HFF-Myc (cell line): Measurements from ENCODE around the gene TMEM250.

ENCODE experiments used
- DNase-seq: peaks from one replicate; pipeline ENCODE4 v3.0.0-alpha.2; 2011; ENCODE audit warnings: low read depth; ENCODE audit errors: extremely low read depth
- H3K4me3 ChIP-seq: replicated peaks from 2 replicates; pipeline ENCODE4 v1.5.1; 2011; ENCODE audit warnings: low read depth, mild to moderate bottlenecking, control low read depth, low read length
- TF ChIP-seq, protein P1 (sequence below): IDR thresholded peaks from 2 replicates; pipeline ENCODE4 v1.5.1; 2012; ENCODE audit warnings: mild to moderate bottlenecking, low read depth, low read length, control low read depth; ENCODE audit errors: missing control alignments

TMEM250 gene

GRCh38 chr9:136089697-136090045, 29.0 kb downstream of the TMEM250 start:
- TF ChIP-seq, protein P1, sequence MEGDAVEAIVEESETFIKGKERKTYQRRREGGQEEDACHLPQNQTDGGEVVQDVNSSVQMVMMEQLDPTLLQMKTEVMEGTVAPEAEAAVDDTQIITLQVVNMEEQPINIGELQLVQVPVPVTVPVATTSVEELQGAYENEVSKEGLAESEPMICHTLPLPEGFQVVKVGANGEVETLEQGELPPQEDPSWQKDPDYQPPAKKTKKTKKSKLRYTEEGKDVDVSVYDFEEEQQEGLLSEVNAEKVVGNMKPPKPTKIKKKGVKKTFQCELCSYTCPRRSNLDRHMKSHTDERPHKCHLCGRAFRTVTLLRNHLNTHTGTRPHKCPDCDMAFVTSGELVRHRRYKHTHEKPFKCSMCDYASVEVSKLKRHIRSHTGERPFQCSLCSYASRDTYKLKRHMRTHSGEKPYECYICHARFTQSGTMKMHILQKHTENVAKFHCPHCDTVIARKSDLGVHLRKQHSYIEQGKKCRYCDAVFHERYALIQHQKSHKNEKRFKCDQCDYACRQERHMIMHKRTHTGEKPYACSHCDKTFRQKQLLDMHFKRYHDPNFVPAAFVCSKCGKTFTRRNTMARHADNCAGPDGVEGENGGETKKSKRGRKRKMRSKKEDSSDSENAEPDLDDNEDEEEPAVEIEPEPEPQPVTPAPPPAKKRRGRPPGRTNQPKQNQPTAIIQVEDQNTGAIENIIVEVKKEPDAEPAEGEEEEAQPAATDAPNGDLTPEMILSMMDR: peak; percentile 22
- no peak for DNase-seq
- no peak overlapping the region for H3K4me3 ChIP-seq

- no peak for DNase-seq
- no peak overlapping the region for H3K4me3 ChIP-seq
- TF ChIP-seq, protein P1: no peak
Measured at GRCh38 chr9:136088939-136089696, 29.6 kb downstream of the TMEM250 start.

DNA sequence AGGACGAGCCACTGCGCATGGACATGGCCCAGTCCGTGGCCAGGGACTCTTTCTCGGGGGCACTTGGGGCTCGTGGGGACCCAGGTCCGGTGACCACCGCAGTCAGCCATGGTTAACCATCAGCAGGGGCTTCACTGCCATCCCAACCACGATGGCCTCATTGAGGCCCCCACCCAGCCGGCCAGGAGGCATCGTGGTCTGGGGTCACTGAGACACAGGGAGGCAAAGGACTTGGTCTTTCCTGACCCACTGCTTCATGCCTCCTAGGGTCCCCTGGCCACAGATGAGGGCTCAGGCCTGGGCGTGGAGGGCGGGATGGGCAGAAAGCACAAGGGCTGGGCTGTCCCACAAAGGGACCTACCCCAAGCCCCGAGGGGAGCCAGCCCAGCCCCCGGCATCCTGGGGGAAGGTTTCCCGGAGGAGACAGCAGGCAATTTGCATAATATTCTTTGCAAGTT, 30.2 kb downstream of the TMEM250 start:
- TF ChIP-seq, protein P1: no peak
- H3K4me3 ChIP-seq: no peak overlapping the region
- no peak for DNase-seq

DNA sequence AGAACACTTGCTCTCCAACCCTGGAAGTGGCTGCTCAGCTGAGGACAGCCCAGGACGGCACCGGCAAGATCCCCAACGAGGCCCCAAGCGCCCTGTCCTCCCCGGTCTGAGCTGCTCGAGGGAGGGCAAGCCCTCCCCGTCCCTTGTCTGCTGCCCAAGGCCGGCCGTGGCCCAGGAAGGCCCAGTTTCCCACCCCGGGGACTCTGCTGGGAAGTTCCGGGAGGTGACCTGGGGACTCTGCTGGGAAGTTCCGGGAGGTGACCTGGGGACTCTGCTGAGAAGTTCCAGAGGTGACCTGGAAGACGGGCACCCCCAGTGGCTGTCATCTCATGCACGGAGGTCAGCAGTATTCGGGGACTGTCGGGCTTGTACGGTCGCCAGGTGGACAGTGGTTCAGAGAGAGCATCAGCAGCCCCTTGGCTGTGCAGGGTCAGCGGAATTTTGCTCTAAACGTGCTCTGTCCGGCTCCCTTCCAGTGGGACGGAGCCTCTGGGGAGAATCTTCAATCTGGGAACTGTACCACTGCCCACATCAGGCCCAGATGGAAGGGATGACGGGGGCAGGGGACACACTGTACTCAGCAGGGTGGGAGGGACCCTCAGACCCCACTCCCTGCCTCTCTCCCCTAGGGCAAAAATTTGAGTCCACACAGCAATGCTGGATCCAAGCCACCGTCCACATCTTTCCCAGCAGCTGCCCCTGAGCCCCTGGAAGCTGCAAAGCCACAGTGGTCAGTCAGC, 30.8 kb downstream of the TMEM250 start:
- H3K4me3 ChIP-seq: no peak overlapping the region
- no peak for DNase-seq
- TF ChIP-seq, protein P1: no peak

DNA sequence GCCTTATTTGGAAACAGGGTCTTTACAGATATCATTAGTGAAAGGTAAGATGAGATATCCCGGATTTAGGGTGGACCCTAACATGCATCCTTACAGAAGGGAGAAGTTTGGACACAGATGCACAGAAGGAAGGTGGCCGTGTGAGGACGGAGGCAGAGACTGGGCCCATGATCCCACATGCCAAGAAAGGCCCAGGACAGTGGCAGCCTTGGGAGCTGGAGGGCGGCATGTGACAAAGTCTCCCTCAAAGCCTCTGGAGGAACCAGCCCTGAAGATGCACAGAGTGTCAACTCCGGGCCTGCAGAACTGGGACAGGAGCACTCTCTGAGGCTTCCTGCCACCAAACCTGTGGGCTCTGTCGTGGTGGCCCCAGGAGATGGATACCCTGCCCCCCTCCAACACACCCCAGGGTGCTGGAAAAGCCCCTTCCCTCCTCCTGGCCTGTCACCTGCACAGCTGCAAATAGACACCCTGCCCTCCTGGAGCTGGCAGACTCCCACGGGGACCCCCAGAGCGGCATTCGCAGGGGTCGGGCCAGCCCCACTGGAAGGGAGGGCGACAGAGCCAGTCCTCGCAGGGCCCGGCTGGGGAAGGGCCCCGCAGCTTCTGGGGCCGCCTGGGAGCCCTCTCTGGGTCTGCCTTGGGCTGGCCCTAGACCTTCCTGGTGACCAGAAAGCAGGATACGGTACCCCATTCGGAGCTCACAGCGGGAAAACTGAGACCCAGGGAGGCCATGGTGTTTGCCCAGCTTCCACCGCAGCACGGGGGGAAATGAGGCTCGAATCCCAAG, 31.5 kb downstream of the TMEM250 start:
- TF ChIP-seq, protein P1: no peak
- no peak for DNase-seq
- H3K4me3 ChIP-seq: no peak overlapping the region

- TF ChIP-seq, protein P1: no peak
- no peak for DNase-seq
- no peak overlapping the region for H3K4me3 ChIP-seq
Measured at GRCh38 chr9:136086213-136086881, 32.3 kb downstream of the TMEM250 start.
